ENCODE results near the gene SMYD2. TPM values are rescaled to one million over a fixed set of nuclear protein-coding genes. Genes with fewer than 3 reads are reported as not detected.

SMYD2 gene
- total RNA-seq, 1 donor from 2014 or later = 65.6 TPM

GRCh38 chr1:214259353-214259977 lies 21.5 kb upstream of the SMYD2 start:
- no peak for TF ChIP-seq CTCF (conservative IDR thresholded peaks at IDR 0.05; ENCODE audit: low read depth, low read length)
- H3K4me3 ChIP-seq (ENCODE audit: low read depth, low read length) = no peak overlapping the region
- DNase-seq (ENCODE audit: low read depth) = peak; percentile 56

GRCh38 chr1:214260561-214261205 lies 20.3 kb upstream of the SMYD2 start:
- TF ChIP-seq CTCF (conservative IDR thresholded peaks at IDR 0.05; ENCODE audit: low read depth, low read length) = no peak
- H3K4me3 ChIP-seq (ENCODE audit: low read depth, low read length) = no peak overlapping the region
- no peak for DNase-seq (ENCODE audit: low read depth)

GRCh38 chr1:214261206-214262123 lies 19.5 kb upstream of the SMYD2 start:
- H3K4me3 ChIP-seq (ENCODE audit: low read depth, low read length) = no peak overlapping the region
- peak; percentile 97 for TF ChIP-seq CTCF (conservative IDR thresholded peaks at IDR 0.05; ENCODE audit: low read depth, low read length)
- peak; percentile 92 for DNase-seq (ENCODE audit: low read depth)

GRCh38 chr1:214264196-214264595 lies 16.8 kb upstream of the SMYD2 start:
- no peak for TF ChIP-seq CTCF (conservative IDR thresholded peaks at IDR 0.05; ENCODE audit: low read depth, low read length)
- H3K4me3 ChIP-seq (ENCODE audit: low read depth, low read length) = no peak overlapping the region
- peak; percentile 92 for DNase-seq (ENCODE audit: low read depth)

DNA sequence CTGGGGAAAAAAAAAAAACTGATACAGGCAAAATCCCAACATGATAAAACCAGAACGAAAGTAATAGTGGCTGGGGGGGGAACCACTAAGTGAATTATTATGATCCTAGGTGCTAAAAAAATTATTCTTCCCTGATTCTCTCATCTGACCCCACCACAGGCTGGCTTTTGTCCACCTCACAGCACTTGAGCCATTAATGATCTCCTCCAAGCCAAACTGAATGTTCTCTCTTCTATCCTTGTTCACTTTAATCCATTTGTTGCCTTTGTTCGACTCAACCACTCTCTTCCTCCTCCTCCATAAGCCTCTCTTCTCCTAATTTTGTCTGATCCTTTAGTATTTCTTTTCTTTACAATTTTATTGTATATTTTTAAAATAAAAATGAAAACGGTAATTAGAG lies 16.0 kb upstream of the SMYD2 start:
- no peak overlapping the region for H3K4me3 ChIP-seq (ENCODE audit: low read depth, low read length)
- DNase-seq (ENCODE audit: low read depth) = no peak
- TF ChIP-seq CTCF (conservative IDR thresholded peaks at IDR 0.05; ENCODE audit: low read depth, low read length) = no peak

- no peak for DNase-seq (ENCODE audit: low read depth)
- no peak overlapping the region for H3K4me3 ChIP-seq (ENCODE audit: low read depth, low read length)
- TF ChIP-seq CTCF (conservative IDR thresholded peaks at IDR 0.05; ENCODE audit: low read depth, low read length) = no peak
These were observed 10.8 kb upstream of the SMYD2 start for GRCh38 chr1:214270097-214270650.
